Stimulated activated CD4-positive, alpha-beta T cell treated with anti-CD3 and anti-CD28 coated beads, Interleukin-15, amount 100 ng/mL, for 24 hours (primary cell): ENCODE data around the gene B9D1.

Experiments
- DNase-seq: peaks from one replicate; pipeline ENCODE4 v3.0.0-alpha.2; 2020

B9D1 gene

DNA sequence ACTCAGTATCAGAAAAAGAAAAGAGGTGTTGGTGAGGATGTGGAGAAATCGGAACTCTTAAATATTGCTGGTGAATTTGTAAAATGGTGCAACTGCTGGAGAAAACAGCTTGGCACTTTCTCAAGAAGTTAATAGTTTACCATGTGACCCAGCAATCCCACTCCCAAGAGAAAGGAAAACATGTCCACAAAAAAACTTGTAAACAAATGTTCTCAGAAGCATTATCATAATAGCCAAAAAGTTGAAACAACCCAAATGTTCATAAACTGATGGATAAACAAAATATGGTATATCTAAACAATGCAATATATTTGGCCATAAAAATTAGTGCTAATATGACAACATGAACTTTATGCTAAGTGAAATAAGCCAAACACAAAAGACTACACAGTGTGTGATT lies 13.2 kb upstream of the B9D1 start:
- no peak for DNase-seq

DNA sequence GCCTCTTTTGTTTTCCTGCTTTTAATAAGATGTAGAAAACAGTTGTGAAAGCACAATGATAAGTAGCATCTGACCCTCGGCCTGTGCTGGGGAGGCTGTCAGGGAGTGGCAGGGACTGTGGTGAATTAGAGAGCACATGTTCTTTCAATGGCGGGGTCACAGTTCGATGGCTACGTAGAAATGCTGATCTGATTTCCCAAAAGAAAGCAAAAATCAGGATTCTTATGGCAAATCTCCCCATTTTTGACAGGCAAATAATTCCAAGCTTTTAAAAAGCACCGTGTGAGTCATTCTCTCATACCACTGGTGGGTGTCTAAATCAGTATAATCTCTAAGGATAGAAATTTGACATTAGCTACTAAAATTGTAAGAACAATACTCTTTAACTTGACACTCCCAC lies 11.6 kb upstream of the B9D1 start:
- no peak for DNase-seq

DNA sequence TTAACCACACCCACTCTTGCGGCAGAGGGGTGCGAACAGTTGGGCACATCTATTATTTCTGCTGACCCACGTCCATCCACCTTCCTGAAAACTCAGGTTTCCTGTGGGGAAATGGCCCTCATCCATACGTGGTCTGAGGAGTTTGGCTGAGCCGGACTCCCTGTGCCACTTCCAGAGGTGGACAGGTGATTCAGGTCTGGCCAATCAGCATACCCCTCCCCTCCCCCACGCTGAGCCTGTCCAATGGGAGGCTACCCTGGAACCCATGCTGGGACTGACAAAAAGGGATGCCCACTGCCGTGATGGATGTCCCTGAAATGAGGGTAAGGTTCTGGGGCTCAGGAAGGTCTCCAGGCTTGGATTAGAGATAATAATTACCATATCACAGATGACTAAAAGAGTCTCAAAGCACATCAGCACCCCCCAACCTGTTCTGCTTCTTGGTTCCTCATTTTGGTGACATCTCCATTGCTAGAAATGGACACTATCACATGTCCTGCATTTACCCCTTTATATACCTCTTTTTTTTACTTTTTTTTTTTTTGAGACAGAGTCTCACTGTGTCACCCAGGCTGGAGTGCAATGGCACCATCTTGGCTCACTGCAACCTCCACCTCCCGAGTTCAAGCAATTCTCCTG lies 10.5 kb upstream of the B9D1 start:
- DNase-seq = no peak

DNA sequence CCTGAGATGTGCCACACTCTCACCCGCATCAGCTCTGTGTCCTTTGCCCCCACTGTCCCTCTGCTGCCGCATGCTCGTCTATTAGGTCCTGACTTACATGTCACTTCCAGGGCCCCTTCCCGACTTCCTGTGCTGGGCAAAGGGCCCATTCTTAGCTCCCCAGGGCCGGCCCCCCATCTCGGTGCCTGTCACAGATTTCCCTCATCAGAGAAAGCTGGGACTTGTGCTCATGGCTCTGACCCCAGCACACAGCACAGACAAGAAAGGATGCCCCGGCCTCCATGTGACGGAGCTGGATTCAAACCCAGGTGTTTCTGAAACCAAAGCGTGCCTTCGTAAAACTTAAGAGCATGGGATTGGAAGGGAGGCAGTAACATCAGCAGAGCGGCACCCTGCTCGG lies 9.9 kb upstream of the B9D1 start:
- DNase-seq = no peak

DNA sequence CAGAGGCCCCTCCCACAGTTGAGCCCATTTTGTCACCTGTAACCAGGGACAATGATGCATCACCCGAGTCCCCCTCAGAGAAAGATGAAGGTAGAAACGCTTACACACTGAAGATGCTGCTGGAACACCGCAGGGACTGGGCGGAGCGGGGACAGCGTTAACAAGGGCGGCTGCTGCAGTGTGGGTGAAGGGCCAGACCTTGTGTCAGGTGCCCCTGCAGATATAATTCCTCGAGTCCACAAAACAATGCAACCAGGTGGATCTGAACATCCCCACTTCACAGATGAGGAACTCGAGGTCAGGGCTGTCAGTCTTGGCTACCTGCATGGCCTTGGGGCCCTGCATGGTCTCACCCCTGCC lies 9.5 kb upstream of the B9D1 start:
- no peak for DNase-seq

DNA sequence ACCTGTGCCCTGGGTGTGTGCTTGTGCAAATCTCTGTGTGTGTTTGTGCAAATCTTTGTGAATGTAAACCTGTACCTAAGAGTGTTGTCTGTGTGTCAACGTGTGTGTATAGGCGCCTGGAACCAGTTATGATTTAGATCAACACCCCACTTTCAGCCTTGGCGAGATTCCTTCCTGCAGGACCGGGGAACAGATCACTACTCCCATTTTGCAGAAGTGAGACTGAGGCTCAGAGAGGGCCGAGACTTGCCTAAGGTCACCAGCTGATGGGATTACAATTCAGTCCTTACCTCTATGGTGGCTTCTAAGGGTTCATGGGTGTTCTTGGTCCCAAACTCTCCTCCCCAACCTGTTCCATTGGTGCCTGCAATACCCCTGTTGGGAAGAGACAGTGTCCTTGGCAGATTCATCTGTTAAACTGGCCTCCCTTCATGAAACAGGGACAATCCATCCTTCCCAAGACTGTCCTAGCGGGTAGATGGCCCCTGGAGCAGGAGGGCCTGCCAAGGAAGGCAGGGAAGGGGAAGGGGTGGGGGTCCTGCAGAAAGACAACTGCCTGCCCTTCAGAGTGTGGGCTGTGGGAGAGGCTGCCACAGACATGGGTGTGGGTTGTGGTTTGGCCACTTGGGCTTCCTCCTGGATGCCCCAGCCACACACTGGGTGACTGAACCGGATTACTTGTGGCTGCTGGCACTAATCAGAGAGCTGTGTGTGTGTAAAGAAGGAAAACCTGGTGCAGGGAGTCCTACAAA lies 8.9 kb upstream of the B9D1 start:
- DNase-seq = no peak

DNA sequence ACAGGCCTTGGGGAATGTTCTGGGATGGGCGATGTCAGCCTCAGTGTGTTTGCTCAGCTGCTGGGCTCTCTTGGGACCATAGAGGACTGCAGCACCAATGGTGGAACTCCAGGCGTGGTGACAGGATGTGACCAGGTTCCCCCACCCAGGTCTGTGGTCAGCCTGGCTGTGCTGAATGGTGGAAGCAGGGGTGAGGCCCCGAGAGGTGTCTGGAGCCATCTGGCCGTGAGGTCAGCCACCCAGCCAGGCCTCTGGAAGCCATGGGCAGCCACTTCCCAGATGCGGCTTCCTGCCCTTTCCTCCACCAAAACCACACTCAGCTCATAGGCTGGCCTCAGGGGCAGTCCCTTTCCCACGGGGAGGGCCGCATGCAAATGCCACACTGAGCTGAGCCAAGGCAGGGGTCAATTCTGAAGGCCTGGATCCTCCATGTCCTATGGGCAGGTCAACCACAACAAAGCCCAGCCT lies 8.0 kb upstream of the B9D1 start:
- DNase-seq = no peak

DNA sequence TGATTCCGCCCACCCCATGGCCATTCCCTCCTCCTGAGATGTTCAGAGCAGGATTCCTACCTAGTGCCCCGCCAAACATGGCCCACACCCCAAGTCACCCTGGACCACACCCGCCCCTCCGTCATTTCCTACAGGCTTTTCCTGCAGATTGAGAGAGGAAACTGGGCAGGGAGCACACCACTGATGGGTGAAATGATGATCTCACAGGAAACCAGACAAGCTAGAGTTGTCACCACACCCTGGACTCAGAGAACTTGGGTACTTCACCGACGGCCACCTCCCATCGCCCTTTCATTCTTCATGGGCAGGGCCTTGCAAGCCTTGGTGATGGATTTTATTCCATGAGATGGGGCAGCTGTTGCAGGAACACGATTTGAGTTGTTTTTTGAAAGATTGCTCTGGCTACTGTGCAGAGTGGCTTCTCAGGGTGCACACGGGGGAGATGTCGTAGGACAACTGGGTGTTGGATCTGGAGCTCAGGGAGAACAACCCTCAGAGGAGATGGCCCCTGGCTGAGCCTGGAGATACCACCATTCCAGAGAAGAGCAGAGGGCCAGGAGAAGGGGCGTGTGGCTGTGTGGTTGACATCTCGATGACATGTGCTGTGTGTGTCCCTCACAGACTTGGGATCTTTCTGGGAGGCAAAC lies 7.4 kb upstream of the B9D1 start:
- DNase-seq = no peak

DNA sequence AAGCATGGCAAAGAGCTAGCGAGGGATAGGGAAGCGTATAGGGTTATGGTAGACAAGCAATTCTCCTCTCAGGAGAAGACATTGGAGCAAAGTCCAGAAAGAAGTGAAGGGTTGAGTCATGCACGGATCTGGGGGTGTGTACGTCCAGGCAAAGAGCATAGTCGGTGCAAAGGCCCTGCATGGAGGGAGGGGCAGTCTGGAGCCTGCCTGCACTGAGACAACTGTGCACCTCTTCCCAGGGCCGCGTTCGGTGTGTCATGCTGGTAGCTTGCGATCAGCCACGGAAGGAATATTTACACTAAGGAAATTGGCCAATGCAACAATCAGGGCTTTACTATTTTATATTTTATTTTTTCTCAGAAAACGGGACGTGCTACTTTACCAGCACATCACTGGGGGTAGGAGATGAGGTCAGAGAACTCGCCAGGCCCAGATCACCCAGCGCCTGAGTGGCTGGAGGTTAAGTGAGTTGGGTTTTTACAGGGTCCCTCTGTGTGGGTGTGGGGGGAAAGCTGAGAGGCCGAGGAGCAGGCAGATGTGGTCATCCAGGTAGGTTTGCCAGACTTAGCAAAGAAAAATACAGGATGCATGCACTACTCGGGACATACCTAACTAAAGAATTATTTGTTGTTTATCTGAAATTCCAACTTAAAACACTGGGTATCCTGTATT lies 6.7 kb upstream of the B9D1 start:
- no peak for DNase-seq

DNA sequence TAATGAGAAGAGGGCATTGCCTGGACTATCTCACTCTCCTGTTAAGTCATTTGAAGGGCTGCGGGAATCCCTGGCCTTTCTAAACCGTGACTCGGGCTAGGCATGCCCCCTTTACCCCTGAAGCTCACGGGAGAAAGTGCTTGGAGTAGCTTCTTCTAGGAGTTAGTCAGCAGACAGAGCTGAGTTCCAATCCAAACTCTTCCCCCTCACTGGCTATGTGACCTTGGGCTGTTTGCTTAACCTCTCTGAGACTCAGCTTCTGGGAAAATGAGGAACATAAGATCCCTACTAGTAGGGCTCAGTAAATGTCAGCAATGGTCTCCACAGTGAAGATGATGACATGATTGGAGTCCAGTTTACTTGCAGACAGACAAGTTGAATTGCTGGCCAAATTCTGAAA lies 5.7 kb upstream of the B9D1 start:
- DNase-seq = no peak

DNA sequence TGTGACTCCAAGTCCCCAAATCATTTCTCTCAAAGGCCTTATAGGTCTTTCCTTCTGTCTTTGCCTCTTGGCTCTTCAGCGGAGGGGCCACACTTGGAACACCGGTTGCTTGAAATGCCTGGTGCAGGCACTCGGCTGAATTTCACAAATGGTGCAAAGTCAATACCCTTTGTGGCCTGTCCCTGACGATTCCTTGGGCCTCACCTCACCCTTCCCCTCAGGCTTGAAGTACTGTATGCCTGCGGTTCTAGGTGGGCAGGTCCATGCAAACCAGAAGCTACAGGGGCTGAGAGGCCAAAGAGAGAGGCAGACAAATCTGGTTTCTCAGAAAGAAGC lies 4.1 kb upstream of the B9D1 start:
- DNase-seq = no peak

DNA sequence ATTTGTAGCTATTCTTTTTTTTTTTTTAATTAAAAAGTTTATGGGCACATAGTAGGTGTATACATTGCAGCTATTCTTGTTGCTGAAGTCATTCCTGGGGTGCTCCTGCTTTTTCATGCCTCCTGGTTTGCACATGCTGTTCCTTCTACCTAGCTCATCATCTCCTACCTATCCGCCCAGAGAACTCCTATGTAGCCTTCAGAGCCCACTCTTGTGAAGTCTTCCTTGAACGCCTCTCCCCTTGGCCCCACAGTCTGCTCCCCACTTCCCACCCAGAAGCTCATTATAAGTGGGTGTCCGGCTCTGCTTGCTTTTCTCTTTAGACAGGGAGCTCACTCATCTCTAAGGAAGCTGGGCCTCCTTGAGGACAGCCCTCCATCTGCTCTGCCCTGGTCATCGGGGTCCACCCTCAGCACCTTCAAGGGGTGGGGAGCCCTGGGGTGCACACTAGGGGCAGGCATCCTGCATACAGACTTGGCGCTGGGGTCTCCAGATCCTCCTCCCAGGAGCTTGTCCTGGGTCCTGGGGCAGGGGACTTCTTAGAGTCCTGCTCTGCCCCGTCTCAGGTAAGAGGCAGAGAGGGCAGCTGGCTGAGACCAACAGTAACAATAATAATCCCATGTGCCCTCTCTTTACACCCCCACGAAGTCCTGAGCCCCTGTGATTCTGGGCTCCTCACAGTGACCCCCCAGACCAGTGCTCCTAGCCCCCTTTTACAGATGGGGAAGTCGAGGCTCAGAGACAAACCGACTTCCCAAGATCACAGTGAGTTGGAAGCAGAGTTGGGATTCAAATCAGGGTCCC lies 3.5 kb upstream of the B9D1 start:
- DNase-seq = no peak

DNA sequence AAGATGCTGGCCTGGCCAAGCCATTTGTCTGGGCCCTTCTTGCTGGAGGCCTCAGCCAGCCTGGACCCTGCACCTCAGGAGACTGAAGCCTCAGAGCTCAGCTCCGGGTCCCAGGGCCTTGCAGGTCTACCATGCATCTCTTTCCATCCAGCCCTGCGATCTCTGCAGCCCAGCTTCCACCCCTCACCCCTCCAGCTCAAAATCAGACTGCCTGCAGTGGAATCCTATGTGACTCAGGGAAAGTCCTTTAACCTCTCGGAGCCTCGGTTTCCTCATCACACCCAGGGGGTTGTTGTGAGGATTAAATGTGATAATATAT lies 2.9 kb upstream of the B9D1 start:
- no peak for DNase-seq

DNA sequence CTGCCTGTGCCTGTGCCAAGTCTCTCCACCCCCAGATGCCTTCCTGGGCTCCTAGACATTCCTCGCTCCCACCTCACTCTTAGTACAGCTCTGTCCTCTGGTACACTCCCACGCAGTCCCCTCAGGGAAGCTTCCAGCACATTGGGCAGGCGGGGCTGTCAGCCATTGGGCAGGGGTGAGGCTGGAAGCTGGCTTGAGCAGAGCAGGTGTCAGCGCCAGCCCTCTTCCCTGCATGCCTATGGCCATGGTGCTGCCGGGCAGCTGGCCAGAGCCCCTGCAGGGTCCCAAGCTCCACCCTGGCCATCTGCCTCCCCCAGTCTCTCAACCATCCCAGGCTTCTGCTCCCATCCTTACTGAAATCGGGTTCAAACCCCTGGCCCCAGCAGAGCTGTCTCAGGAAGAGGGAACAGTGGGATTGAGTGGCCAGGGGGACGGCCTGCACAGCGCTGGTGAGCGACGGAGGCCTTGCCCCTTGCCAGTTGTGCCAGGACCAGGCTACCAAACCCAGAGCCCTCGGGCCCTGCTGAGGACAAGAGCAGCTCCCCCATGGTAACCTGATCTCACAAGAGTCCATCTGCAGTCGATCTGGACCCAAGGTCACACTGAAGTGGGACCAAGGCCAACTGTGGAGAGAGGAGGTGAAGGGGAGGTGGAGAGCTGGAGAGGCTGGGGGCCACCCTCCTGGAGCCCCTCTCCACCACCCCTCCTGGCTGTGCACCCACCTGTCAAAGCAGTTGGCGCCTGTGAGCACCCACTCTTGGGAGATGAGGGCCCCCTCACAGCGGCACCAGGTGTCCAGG lies 2.4 kb upstream of the B9D1 start:
- DNase-seq = no peak

DNA sequence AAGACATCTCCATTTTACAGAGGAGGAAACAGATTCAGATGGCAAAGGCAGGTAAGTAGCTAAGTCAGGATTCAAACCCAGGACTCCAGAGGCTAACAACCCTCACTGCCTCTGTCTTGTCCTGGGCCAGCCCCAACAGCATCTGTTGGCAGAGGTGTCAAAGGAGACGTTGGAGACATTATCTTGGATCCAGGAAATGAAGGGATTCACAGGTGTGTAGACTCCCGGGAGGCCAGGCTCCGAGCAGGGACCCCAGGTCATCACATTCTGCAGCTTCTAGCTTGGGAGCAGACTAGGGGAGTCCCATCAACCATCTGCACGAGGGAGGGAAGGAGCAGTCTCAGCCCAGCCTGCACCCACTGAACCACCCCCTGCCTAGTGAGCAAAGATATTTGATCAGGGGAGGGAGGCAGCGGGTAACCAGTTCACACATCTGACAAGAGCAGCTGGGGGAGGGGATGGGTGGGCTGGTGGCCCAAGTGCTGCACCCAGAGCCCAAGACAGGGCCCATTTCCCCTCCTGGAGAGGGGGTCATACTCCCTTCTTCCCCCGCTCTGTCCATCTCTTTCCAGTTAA lies 1.0 kb upstream of the B9D1 start:
- DNase-seq = no peak

DNA sequence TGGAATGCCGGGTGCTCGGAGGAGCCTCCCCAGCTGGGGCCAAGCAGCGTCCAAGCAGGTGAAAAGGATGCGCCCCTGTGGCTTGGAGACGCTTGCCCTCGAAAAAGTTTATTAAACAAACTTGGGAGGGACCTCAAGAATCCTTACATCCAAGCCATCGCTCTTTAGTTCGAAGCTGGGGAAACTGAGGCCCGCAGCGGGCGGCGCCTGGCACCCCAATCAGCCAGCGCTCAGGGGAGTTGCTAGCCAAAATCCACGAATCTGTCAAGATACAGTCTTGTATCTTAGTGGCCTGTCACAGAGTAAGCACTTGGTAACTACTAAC lies 553 bp upstream of the B9D1 start:
- DNase-seq = no peak

DNA sequence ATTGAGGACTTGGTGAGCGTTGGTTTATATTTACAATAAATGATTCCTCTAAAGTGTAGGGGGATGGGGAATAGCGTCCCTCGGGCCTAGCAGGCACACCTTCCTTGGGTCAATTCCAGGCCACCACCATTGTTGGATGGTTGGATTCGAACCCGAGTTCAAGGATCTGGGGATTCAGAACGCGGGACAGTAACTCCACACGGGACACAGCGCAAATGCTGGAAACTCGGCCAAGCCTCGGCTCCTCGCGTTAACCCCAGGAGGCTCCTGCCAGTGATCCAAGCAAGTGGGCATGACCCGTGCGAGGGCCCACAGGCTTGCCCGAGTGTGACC lies 613 bp downstream of the B9D1 start:
- no peak for DNase-seq

DNA sequence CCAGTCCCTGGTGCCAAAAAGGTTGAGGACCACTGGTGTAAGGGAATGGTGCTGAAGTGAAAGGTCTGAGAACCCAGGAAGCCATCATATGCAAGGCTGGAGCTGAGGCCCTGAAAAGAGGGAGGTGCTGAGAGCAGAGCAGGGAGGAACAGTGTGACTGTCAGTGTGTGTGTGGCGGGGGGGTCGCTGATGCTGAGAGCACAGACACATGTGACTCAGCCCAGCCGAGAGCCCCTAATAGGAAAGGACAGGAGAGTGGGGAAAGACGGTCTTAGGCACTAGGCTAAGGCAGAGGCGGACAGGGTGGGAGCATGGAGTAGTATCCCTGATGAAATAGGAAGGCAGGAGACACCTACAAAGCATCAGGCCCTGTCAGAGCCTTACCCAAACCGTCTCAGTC lies 1.2 kb downstream of the B9D1 start:
- DNase-seq = no peak

DNA sequence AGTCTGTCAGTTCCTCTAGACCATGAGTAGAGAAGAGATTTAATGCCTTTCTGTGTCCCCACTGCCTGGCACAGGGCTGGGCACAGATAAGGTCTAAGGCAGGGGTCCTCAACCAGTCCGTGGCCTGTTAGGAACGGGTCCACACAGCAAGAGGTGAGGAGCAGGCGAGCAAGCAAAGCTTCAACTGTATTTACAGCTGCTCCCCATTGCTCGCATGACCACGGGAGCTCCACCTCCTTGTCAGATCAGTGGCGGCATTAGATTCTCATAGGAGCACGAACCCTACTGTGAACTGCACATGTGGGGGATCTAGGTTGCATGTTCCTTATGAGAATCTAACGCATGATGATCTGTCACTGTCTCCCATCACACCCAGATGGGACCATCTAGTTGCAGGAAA lies 1.8 kb downstream of the B9D1 start:
- no peak for DNase-seq

DNA sequence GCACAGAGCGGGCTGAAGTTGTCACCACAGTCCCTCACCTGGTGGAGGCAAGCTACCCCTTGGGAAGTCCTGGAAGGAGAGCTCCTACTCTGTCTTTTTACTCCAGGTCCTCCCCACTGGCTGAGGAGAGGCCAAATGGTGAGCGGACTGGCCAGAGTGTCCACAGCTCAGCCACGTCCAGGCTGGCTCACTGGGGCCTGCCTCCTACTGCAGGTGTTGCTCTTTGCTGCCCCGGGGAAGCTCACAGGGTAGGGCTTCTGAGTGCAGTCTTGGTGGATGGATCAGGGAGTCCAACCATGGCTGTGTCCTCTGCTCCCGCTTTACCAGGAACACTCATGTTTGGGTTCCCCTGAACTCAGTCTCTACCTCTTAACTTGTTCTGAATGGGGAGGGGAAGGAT lies 2.7 kb downstream of the B9D1 start:
- DNase-seq = no peak

DNA sequence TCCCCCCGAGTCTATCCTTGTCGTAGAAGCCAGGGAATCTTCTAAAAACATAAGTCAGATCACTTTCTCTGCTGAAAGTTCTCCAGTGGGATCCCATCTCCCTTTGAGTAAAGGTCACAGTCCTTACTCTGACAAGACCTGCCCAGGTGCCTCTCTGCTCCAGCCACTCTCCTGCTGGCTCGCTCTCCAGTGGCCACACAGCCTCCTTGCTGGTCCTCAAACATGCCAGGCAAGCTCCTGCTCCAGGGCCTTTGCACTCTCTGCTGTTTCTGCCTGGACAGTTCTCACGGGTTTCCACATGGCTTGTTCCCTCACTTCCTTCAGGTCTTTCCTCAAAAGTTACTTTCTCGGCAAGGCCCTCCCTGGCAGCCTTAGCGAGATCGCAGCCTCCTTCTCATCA lies 3.4 kb downstream of the B9D1 start:
- DNase-seq = no peak

DNA sequence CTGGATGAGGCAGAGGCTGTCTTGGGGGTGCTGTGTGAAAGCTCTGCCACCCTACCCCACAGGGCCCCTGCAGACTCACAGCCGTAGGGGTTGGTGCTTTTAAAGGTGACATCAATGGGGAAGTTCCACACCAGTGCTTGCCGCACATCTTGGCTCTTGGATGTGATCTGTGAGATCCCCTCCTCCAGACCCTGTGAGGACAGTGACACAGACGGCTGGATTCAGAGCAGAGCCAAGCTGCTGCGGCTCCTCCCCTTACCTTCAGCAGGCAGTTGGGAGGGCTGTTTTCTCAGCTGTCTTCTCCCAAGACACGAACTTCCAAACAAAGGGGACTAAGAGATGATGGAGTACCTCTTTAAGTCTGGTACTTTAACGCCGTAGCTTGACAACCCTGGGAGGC lies 4.8 kb downstream of the B9D1 start:
- DNase-seq = no peak

DNA sequence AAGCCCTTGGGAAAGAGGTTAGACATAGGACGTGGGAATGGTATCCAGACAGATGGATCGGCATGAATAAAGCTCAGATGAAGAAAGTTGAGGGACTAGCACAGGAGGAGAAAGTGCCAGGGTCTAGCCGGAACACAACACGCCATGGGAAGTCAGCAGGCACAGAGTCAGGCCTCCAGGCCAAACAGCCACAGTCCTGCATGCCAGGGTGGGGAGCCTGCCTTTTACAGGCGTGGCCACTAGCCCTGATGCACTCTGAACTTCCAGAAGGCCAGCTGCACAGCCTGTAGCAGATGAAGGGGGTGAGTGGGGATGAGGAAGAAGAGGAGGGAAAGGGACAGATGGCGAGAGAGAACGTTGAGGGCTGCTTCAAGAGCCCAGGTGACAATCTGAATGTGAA lies 5.2 kb downstream of the B9D1 start:
- DNase-seq = no peak
